ENCODE measurements around the gene RMDN2. TPM values are rescaled to one million over a fixed set of nuclear protein-coding genes. Genes with fewer than 3 reads are reported as not detected.
A peak's percentile ranks its signal among the peaks of the same experiment; 100 is the strongest.
"Not testable (repeated sequence)": the region's sequence is repeated elsewhere in the genome, so short reads cannot be mapped to it uniquely, and the experiment has no call there.

The RMDN2 gene
- total and polyA plus RNA-seq, 8 donors = 1.8 to 21.9 (median 2.7) TPM

- no peak overlapping the region for H3K27ac ChIP-seq
- H3K27me3 ChIP-seq = no peaks in the 10 kb centered on the region
- 79 to 96% (median 89%) methylated on average over 1 of the region's 1 CpG for WGBS, 5 donors
- H3K9me3 ChIP-seq = peaks cover 0 to 5% (median 0%) of the 10 kb centered on the region in 4 donors
- no peaks in the 10 kb centered on the region for H3K4me1 ChIP-seq
- no peak for TF ChIP-seq CTCF (IDR thresholded peaks at IDR 0.05)
- no peak for TF ChIP-seq POLR2A (IDR thresholded peaks at IDR 0.05)
- no peak for DNase-seq
- intact Hi-C loops (cut with DNase I; ENCODE audit: low total_unique reads) = no loop called here
- no peak overlapping the region for H3K4me3 ChIP-seq
- peaks cover 0 to 28% (median 25%) of the 10 kb centered on the region in 4 donors for H3K36me3 ChIP-seq
Observed at GRCh38 chr2:38000485-38001222, 75.6 kb downstream of the RMDN2 start.

DNA sequence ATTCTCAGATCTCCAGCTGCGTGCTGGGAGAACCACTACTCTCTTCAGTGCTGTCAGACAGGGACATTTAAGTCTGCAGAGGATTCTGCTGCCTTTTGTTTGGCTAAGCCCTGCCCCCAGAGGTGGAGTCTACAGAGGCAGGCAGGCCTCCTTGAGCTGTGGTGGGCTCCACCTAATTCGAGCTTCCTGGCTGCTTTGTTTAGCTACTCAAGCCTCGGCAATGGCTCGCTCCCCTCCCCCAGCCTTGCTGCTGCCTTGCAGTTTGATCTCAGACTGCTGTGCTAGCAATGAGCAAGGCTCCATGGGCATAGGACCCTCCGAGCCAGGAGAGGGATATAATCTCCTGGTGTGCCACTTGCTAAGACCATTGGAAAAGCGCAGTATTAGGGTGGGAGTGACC is 85.1 kb downstream of the RMDN2 start:
- H3K27ac ChIP-seq; intact Hi-C loops (cut with DNase I; ENCODE audit: low total_unique reads); H3K4me1 ChIP-seq; H3K4me3 ChIP-seq; H3K9me3 ChIP-seq; H3K36me3 ChIP-seq; H3K27me3 ChIP-seq; DNase-seq: not testable (repeated sequence)
- 77 to 89% (median 85%) methylated on average over 6 of the region's 6 CpGs for WGBS, 5 donors

- peaks cover 0 to 8% (median 0%) of the 10 kb centered on the region in 4 donors for H3K36me3 ChIP-seq
- TF ChIP-seq EP300 (IDR thresholded peaks at IDR 0.05) (no peak), POLR2AphosphoS5 (IDR thresholded peaks at IDR 0.05) (no peak), POLR2A (IDR thresholded peaks at IDR 0.05) (no peak), CTCF (IDR thresholded peaks at IDR 0.05) (no peak)
- intact Hi-C loops (cut with DNase I; ENCODE audit: low total_unique reads) = no loop called here
- no peaks in the 10 kb centered on the region for H3K27me3 ChIP-seq
- H3K9me3 ChIP-seq = no peaks in the 10 kb centered on the region
- H3K4me1 ChIP-seq = no peaks in the 10 kb centered on the region
- DNase-seq = no peak
- WGBS, 5 donors = 72 to 89% (median 85%) methylated on average over 1 of the region's 1 CpG
- H3K27ac ChIP-seq = no peak overlapping the region
- H3K4me3 ChIP-seq = no peak overlapping the region
Observed at GRCh38 chr2:38010995-38011394, 85.9 kb downstream of the RMDN2 start.

DNA sequence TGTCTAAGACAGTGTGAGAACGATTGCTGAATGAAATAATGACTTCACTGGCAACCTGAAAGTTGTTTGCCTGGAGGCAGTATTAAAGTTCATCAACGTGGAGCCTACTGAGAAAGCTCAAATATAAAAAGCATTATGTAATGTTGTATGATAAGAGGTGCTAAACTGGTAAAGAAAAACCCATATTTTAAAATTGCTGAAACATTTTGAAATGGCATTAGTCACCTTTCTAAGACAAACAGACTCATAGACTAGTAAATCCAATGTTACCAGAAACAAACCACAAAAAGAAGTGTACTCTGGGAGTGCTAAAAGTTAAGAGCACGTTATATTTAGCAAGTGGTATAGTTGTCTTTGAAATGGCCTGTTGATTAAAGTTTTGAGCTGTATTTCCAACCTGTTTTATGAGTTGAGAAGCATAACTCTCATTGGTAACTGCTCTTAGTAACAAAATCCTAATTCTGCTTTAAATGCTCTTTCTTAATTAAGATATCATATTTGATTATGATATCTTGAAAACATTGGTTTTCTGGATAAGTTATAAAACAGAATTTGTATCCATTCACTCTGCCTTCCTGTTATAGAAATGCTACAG is 88.2 kb downstream of the RMDN2 start:
- intact Hi-C loops (cut with DNase I; ENCODE audit: low total_unique reads) = no loop called here
- 48 to 64% (median 61%) methylated on average over 3 of the region's 3 CpGs for WGBS, 5 donors
- no peak for TF ChIP-seq POLR2AphosphoS5 (IDR thresholded peaks at IDR 0.05)
- no peak for TF ChIP-seq CTCF (IDR thresholded peaks at IDR 0.05)
- TF ChIP-seq POLR2A (IDR thresholded peaks at IDR 0.05) = no peak
- no peak for TF ChIP-seq EP300 (IDR thresholded peaks at IDR 0.05)

DNA sequence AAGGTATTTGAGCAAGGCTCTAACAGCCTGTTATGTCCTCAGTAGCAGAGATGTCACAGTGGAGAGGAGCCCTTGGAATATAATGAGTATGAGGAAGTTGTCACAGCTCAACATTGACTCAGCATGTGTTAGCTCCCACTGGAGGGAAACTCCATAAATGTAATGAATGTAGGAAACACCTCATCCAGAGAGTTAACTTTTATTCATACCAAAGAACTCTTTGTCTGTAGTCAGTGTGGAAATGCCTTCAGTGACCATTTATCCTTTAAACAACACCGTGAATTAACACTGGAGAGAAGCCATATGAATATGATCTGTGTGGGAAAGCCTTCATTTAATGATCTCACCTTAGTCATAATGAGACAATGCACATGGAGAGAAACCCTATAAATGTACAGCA is 91.1 kb downstream of the RMDN2 start:
- H3K9me3 ChIP-seq = no peaks in the 10 kb centered on the region
- H3K4me3 ChIP-seq = no peak overlapping the region
- 90 to 100% (median 91%) methylated on average over 1 of the region's 1 CpG for WGBS, 5 donors
- no peak for DNase-seq
- no peaks in the 10 kb centered on the region for H3K27me3 ChIP-seq
- intact Hi-C loops (cut with DNase I; ENCODE audit: low total_unique reads) = no loop called here
- TF ChIP-seq EP300 (IDR thresholded peaks at IDR 0.05) (no peak), POLR2A (IDR thresholded peaks at IDR 0.05) (no peak), CTCF (IDR thresholded peaks at IDR 0.05) (no peak), POLR2AphosphoS5 (IDR thresholded peaks at IDR 0.05) (no peak)
- no peaks in the 10 kb centered on the region for H3K4me1 ChIP-seq
- peaks cover 0 to 8% (median 0%) of the 10 kb centered on the region in 4 donors for H3K36me3 ChIP-seq
- H3K27ac ChIP-seq = no peak overlapping the region

More for the DNA sequence above, 88.2 kb downstream of the RMDN2 start:
- no peak overlapping the region for H3K4me3 ChIP-seq
- no peak overlapping the region for H3K27ac ChIP-seq
- no peaks in the 10 kb centered on the region for H3K9me3 ChIP-seq
- no peaks in the 10 kb centered on the region for H3K27me3 ChIP-seq
- peak in 1 of 2 donors; percentile 19 for DNase-seq
- H3K4me1 ChIP-seq = no peaks in the 10 kb centered on the region
- H3K36me3 ChIP-seq = peaks cover 0 to 8% (median 0%) of the 10 kb centered on the region in 4 donors
